ENCODE data around the gene SC5D.

Gene SC5D, protein sequence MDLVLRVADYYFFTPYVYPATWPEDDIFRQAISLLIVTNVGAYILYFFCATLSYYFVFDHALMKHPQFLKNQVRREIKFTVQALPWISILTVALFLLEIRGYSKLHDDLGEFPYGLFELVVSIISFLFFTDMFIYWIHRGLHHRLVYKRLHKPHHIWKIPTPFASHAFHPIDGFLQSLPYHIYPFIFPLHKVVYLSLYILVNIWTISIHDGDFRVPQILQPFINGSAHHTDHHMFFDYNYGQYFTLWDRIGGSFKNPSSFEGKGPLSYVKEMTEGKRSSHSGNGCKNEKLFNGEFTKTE

DNA sequence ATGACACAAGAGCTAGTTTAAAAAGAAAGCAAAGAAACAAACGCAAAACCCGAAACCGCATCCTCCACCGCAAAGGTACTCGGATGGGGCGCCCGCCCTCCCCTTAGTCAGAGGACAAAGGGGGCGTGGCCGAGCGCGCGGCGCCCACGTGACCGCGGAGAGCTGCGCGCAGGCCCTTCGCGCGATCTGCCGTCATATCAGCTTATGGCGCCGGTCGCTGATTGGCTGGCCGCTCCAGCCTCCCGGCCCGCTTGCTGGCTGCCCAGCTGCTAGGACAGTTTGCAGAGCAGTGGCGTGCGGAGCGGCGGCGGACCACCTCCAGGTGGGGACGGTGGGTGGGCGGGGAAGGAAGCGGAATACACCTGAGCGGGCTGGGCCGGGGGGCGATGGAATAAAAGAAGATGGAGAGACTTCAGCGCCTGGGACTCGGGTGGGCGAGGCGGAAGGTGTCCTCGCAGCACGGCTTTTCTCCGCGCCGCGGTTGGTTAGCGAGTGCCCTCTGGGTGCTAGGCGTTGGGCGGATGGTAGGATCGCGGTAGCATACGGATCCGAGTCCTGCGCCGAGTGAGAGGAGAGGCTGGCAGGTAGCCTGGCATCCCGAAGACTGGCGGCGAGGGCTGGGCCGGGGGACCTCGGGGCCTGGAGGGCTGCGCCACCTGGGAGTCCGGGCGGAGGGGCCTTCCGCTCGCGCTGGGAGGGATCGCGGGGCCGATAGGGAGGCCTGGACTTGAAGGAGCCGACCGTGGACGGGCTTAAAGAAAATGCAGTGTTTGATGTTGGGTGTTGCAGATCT, at the start of gene SC5D:
Gene SC5D (plus strand): TSS at position 277 of the 793 bp plus-strand sequence. CDS start 10,605 bp downstream, outside the sequence.
- in situ Hi-C loops (cut with HindIII; ENCODE audit: low sequenced_read_pairs): no loop called here
- peak; percentile 75 for DNase-seq (ENCODE audit: low read depth)
- TF ChIP-seq, protein P1, sequence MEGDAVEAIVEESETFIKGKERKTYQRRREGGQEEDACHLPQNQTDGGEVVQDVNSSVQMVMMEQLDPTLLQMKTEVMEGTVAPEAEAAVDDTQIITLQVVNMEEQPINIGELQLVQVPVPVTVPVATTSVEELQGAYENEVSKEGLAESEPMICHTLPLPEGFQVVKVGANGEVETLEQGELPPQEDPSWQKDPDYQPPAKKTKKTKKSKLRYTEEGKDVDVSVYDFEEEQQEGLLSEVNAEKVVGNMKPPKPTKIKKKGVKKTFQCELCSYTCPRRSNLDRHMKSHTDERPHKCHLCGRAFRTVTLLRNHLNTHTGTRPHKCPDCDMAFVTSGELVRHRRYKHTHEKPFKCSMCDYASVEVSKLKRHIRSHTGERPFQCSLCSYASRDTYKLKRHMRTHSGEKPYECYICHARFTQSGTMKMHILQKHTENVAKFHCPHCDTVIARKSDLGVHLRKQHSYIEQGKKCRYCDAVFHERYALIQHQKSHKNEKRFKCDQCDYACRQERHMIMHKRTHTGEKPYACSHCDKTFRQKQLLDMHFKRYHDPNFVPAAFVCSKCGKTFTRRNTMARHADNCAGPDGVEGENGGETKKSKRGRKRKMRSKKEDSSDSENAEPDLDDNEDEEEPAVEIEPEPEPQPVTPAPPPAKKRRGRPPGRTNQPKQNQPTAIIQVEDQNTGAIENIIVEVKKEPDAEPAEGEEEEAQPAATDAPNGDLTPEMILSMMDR (IDR thresholded peaks at IDR 0.05; ENCODE audit: low read depth, low read length, missing control alignments): no peak
- peak within 1 kb of the TSS; percentile 83 for H3K4me3 ChIP-seq (ENCODE audit: low read depth, low read length)

DNA sequence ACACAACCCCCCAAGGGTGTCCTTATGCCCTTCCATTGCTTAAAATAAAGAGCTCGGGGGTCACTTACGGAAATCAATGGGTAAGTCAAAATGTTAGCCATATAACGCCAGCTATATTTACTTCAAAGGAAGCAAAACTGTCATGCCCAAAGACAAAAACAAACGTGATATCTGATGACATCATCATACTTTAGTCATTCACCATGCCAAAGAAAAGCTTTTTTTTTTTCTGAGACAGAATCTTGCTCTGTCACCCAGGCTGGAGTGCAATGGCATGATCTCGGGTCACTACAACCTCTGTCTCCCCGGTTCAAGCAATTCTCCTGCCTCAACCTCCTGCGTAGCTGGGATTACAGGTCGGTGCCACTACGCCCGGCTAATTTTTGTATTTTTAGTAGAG, 47.7 kb upstream of the SC5D start:
- TF ChIP-seq, protein P1 (IDR thresholded peaks at IDR 0.05; ENCODE audit: low read depth, low read length, missing control alignments): no peak
- no peak for DNase-seq (ENCODE audit: low read depth)
- in situ Hi-C loops (cut with HindIII; ENCODE audit: low sequenced_read_pairs): no loop called here
- no peak overlapping the region for H3K4me3 ChIP-seq (ENCODE audit: low read depth, low read length)

DNA sequence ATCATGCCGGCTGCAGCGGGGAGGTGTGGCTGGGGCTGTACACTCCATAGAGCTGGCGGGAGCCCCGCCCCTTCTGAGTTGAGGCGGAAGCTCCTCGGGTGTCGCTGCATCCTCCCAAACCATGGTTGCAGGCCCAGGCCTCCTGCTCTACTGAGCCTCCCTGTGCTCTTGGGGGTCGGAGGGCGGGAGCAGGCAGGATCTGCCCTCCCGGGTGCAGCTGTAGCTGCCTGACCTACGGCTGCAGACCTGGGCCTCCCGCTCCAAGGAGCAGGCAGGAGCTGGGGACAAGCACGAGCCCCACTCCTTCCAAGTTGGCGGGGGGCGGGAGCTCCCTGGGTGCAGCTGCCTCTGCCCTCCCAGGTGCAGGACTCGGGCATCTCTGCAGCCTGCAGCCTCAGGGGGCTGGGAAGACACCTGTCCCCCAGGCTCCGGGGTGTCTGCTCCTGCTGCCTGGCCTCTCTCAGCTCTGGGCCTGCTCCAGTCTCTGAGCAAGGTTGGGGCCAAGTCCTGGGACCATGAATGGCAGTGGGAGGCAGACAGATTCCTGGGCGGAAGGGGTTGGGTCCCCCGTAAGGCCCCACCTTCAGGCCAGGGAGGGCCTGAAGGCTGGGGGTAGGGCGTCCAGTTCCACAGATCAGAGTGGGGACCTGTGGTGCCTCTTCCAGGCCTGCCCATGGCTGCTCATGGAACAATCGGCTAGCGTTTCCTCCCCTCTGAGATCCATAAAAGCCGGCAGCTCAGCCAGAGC, 46.4 kb upstream of the SC5D start:
- in situ Hi-C loops (cut with HindIII; ENCODE audit: low sequenced_read_pairs): no loop called here
- no peak overlapping the region for H3K4me3 ChIP-seq (ENCODE audit: low read depth, low read length)
- TF ChIP-seq, protein P1 (IDR thresholded peaks at IDR 0.05; ENCODE audit: low read depth, low read length, missing control alignments): no peak
- DNase-seq (ENCODE audit: low read depth): no peak

DNA sequence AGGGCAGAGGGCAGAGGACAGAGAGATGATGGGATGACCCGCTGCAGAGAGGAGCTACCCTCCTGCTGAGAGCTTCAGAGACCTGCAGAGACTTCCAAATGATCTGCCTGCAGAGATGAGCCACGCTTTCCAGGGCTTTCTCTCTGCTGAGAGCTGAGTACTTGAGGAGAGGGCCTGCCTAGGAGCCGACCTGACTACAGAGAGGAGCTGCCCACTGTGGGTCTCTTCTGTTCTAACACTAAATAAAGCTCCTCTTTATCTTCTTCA, 45.9 kb upstream of the SC5D start:
- TF ChIP-seq, protein P1 (IDR thresholded peaks at IDR 0.05; ENCODE audit: low read depth, low read length, missing control alignments): no peak
- in situ Hi-C loops (cut with HindIII; ENCODE audit: low sequenced_read_pairs): no loop called here
- no peak overlapping the region for H3K4me3 ChIP-seq (ENCODE audit: low read depth, low read length)
- no peak for DNase-seq (ENCODE audit: low read depth)

DNA sequence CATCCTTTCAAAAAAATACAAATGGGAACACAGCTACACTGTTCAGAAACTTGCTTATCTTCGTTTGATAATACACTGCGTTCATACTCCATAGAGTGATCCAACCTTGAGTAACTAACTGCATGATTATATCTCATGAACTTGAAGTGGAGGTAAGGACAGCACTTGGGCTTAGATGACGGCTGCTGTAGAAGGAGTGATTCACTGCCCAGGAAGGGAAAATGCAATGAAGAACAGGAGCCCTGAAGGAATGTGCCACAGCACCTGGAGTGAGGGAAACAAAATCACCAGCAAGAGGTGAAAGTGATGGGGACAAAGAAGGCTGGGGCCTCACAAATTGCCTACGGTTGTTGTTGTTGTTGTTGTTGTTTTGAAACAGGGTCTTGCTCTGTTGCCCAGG, 44.1 kb upstream of the SC5D start:
- TF ChIP-seq, protein P1 (IDR thresholded peaks at IDR 0.05; ENCODE audit: low read depth, low read length, missing control alignments): no peak

DNA sequence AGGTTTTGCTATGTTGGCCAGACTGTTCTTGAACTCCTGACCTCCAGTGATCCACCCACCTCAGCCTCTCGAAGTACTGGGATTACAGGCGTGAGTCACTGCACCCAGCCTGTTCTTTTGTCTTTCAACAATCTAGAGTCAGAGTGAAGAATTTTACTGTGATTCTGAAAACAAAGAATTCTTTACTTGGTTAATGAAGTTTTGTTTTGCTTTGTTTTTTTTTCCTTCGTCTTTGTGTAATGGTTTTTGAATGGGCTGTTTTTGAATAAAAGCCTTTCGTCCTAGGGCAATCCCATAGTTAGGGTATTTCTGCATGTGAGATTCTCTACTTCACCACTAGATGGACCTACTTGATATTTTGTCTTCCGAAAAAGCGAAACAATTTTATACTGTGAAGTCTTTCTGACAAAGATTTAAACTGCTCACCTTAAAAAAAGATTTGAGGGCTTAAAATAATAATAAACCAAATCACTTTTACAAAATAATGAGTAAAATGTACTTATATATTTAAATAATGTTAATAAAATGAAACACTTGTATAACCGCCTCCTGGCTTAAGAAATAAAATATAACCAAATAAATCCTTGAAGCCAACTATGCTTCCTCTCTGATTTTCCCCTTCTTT, 43.4 kb upstream of the SC5D start:
- no peak overlapping the region for H3K4me3 ChIP-seq (ENCODE audit: low read depth, low read length)
- in situ Hi-C loops (cut with HindIII; ENCODE audit: low sequenced_read_pairs): no loop called here
- no peak for DNase-seq (ENCODE audit: low read depth)
- TF ChIP-seq, protein P1 (IDR thresholded peaks at IDR 0.05; ENCODE audit: low read depth, low read length, missing control alignments): peak; percentile 69

More for the DNA sequence above, 44.1 kb upstream of the SC5D start:
- no peak for DNase-seq (ENCODE audit: low read depth)
- in situ Hi-C loops (cut with HindIII; ENCODE audit: low sequenced_read_pairs): no loop called here
- H3K4me3 ChIP-seq (ENCODE audit: low read depth, low read length): no peak overlapping the region

All from astrocyte of the cerebellum (primary cell).